GM21576 (cell line): Measurements from ENCODE around the gene BMP8A.
"Not testable (repeated sequence)": the region's sequence is repeated elsewhere in the genome, so short reads cannot be mapped to it uniquely, and the experiment has no call there.

Experiments used
- ATAC-seq: cut with Tn5 transposase; IDR thresholded peaks from one replicate; pipeline ENCODE4 v1.9.1; 2021; ENCODE audit warnings: mild to moderate bottlenecking, moderate library complexity; ENCODE audit not compliant: unreplicated experiment

BMP8A gene

DNA sequence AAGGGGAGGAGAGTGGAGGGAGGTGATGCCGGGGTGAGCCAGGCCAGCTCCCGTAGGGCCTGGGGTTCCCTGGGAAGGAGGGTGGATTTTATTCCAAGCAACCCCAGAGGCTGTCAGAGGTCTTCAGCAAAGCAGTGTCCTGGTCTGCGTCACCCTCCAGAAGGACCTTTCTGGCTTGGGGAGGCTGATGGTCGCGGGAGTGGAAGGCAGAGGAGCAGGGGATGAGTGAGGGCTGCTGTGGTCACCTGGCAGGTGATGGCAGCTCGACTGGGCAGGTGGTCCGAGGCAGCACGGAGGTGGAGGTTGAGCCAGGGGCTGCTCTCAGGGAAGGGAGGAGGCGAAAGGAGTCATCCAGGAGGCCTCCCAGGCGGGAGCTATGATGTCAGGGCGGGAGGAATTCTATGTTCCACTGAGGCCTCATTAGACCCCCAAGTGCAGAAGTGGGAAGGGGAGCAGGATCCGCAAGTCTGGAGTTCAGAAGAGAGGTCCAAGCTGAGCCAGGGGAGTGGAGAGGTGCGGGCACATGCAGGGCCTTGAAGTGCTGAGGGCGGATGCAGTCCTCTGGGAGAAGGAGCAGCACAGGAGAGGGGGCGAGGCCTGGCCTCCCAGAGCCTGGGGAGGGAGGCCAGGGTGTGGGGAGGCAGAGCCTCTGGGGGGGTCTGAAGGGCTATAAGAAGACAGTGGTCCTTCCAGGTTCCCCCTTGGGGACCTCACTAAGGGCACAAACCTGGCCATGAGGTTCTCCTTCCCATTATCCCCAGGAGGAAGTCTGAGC, 33.3 kb downstream of the BMP8A start:
- ATAC-seq, result no peak

DNA sequence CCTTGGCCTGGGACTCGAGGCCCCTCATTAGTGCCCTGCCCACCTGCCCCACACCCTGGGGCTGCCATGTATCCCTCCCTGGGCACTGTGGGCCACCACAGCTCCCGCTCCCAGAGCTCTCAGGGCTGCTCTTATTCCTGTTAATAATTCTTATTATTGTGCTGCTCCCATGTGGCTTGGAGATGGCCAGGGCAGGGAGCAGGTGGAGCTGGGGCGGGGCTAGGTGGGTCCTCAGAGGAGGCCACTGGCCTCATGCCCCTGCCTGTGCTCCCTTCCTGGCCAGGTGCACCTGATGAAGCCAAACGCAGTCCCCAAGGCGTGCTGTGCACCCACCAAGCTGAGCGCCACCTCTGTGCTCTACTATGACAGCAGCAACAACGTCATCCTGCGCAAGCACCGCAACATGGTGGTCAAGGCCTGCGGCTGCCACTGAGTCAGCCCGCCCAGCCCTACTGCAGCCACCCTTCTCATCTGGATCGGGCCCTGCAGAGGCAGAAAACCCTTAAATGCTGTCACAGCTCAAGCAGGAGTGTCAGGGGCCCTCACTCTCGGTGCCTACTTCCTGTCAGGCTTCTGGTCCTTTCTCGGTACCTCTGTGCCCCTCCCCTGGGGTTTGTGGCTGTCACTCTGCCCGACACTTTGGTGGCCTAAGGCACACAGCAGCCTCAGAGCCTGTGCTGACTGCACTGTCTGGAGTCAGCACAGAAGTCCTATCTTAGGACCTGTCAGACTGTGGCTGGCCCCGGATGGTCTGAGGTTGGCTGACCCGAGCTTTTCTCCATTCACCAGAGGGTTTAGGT, 34.1 kb downstream of the BMP8A start:
- ATAC-seq, result peak; percentile 93

DNA sequence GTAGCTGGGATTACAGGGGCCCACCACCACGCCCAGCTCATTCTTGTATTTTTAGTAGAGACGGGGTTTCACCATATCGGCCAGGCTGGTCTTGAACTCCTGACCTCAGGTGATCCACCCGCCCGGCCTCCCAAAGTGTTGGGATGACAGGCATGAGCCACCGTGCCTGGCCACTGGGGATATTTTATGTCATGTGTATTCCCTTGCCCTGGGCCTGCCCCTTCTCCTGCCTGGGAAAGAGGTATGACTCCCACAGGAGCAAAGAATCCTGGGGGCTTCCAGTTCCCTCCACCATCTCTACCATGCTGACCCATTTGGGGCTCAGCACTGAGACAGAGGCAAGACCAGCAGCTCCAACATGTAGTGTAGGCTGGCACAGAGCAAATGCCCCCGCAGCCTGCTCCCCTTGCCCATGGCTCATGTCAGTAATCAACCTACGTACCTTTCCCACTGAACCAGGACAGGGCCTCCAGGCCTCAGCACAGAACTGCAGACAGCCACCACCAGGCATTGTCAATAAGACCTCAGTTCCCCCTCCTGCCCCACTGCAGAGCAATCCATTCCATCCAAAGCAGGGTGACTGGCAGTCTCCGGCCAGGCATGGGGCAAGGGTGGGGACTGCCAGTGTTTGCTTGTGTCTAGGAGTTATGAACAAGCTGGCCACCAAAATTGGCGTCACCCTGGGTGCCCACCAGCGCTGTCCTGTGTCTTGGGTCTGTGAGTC, 35.2 kb downstream of the BMP8A start:
- no peak for ATAC-seq

GRCh38 chr1:39527190-39527579, 35.7 kb downstream of the BMP8A start:
- not testable (repeated sequence) for ATAC-seq

GRCh38 chr1:39528082-39528481, 36.6 kb downstream of the BMP8A start:
- ATAC-seq, result no peak

DNA sequence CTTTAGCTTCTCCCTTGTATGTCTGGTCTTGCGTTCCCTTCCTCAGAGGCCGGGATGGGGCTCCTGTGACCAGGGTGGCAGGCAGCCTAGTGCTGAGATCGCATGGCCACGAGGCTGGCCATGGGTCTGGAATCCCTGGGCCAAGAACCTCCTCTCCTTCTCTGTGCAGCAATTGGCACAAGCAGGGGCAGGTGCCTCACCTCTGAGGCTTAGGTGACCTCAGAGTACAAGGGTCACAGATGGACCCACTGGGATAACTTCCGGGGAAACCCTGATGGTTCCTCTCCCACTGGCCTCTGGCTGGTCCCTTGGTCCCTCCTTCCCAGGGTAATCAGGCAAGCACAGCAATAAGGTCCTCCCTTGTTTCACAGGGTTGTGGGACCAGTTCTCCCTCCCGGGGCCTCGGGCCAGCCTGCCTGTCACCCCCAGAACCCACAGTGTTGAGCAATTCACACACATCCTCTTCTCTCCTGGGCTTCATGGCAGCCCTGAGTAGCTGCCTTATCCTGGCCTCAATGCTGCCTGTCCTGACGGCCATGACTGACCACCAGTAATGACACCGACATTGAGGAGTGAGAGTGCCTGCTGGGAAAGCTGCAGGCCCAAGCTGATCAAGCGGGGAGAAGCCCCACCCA, 38.6 kb downstream of the BMP8A start:
- no peak for ATAC-seq

GRCh38 chr1:39531526-39531925, 40.1 kb downstream of the BMP8A start:
- ATAC-seq, result no peak

GRCh38 chr1:39533442-39533841, 42.0 kb downstream of the BMP8A start:
- ATAC-seq, result no peak

DNA sequence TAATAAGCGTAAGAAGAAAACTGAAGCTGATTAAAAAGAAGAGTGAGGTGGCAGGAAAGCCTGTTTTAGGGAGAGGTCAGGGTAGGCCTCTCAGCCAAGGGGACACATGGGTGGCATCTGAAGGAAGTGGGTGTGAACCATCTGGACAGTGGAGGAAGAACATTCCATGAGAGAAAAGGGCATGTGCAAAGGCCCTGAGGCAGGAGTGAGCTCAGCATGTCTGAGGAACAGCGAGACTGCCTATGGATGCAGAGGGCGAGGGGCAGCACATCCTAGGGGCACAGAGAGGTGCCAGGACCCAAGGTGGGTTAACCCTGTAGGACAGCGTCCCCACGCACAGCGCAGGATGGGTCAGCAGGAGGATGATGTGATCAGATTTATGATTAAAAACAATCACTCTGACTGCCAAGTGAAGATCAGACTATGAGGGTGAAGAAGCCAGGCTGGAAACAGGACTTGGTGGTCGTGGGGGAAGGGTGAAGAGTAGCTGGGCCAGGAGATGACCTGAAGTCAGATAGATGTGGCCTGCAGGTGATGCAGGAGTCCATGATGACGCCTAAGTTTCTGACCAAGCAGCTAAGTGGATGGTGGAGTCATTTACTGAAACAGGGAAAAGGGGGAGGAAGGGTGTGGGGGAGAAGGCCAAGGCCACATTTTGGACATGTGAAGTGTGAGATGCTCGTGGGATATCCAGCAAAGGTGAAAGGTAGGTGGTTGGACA, 47.3 kb downstream of the BMP8A start:
- ATAC-seq, result no peak

DNA sequence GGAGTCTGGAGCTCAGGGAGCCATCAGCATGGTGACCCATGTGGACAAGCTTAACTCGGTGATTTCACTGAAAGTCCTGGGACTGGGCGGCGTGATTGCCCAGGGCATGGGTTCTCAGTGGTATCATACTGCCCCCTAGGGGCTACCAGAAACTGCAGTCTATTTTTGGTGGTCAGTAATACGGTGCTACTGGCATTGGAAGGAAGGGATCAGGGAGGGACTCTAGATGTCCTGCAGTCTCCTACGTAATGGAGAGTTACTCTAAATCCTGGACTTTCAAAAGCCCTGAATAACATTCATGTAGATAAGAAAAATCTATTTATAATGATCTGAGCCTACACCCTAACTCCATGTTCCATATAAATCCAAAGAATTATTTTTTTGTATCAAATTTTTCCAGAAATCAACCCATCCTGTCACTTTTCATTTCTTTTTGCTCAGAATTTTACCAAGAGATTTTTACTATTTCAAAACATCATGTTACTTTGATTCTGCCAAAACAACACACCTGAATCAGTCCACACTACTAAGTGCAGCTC, 47.9 kb downstream of the BMP8A start:
- no peak for ATAC-seq

DNA sequence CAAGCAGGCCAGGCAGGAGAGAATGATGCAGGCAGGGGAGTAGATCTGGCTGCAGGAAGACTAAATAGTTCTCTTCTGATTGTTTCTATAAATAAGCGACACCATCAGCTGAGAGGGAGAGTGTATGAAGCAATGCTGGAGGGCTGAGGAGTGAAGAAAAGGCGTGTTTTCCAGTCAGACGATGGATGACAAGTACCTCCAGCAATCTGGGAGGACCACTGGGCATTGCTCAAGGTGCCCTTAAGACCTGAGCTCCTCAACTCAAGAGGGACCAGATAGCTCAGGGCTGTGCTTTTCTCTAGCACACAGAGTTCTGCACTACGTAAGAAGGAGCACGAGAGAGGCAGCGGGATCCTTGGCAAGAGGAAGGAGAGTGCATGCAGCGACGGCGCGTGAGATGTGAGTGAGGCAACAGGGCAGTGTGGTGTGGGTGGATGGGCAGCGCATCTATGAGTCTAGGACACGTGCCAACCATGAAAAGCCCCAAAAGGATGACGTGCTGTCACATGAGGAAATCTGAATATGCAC, 49.1 kb downstream of the BMP8A start:
- no peak for ATAC-seq

- no peak for ATAC-seq
Measured at GRCh38 chr1:39542924-39543323, 51.5 kb downstream of the BMP8A start.

- no peak for ATAC-seq
Measured at GRCh38 chr1:39544327-39544726, 52.9 kb downstream of the BMP8A start.

DNA sequence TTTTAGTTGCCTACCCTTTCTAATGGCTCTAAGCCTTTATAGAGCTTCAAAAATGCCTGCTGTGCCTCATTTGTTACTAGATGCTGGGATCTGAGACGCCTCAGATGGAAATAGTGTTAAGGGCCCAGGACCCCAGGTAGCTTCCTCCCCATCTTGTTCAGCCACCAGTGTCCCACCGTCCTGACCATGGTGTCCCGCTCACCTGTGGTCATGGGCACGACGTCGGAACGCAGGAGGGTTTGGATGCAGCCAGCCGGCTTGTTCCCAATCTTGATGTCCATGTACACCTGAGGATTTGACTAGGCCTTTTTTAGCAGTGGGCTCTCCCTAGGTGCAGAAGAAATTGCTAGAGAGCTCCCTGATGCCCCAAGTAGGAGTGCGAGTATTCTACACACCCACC, 54.1 kb downstream of the BMP8A start:
- ATAC-seq, result no peak

DNA sequence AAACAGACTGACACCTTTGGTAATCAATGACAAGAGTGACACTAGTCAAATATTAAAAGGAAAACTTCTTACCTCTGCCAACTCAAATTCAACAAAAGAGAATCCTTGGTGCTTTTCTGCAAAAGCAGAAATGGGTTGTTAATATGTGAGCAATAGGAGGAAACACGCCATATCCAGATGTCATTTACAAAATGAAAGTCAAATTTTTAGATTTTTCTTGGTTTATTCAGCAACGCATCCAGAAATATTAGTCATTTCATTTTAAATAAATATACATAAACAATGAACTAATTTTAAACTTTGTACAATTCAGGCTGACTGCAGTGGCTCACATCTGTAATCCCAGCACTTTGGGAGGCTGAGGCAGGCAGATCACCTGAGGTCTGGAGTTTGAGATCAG, 62.8 kb downstream of the BMP8A start:
- ATAC-seq, result no peak

GRCh38 chr1:39561279-39561678, 69.8 kb downstream of the BMP8A start:
- no peak for ATAC-seq

GRCh38 chr1:39562886-39563285, 71.5 kb downstream of the BMP8A start:
- ATAC-seq, result no peak

DNA sequence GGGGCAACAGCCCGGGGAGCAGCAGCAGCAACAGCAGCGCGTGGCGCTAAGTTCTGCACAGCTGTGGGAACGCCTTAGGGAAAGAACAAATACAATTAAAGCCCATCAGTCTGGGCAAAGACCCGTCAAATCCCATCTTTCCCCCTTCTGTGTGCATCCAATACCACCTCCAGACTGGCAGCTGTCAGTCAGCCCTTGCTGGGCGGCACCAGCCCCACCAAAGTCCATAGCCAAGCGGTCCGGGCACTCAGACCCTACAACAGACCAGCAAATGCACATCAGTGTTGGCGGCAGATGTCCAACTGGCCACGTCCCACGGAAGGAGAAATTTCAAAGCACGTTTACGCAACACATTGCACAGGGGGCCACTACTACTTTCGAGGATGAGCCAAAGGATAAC, 72.2 kb downstream of the BMP8A start:
- no peak for ATAC-seq

DNA sequence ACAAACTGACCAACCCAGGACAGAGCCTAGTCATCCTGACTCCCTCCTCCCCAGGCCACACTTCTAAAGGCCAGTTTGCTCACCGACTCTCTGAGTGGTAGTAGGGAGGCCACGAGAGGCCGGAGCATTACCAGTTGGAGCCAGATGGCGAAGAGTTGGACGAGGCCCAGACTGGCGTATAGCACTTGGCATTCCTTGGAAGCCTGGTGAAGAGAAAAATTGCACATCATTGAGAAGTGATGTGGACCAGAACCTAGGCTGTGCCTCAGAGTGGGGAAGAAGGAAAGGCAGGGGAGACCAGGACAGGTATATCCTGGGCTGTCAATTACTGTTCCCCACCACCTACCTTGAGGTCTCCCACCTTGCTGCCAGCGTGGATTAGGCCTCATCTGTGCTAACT, 72.9 kb downstream of the BMP8A start:
- ATAC-seq, result no peak

DNA sequence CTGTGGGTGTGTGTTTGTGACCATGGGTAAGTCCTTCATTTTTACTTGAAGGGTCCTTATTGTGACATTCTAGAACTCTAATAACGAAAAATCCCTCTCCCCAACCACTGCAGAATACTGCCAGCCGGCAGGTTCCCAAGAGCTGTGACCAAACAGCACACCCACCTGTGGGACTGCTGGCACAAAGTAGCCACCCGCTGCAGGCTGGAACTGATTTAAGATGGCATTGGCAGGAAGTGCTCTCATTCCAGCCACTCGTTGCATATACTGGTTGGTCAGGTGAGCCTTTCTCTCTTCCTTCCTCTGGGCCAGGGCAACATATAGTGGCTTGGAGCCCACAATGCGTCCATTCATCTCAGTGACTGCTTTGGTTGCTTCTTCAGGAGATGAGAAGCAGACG, 73.5 kb downstream of the BMP8A start:
- ATAC-seq, result no peak
